Vagina (tissue), 2 donors: ENCODE data around the gene RXFP2.

ENCODE experiments used
- CTCF ChIP-seq, 3 experiments: fragments of 450-650 bp in 2 of 3; fragments of 200-600 bp in 1 of 3; sonication (generic) in 1 of 3; IDR thresholded peaks; one replicate each; pipeline ENCODE4 v1.5.1; 2017 to 2019; ENCODE audit warnings: antibody characterized with exemption in 3 of 3, mild to moderate bottlenecking in 2 of 3, moderate library complexity in 2 of 3
- POLR2A ChIP-seq, 2 donors: fragments of 450-650 bp; IDR thresholded peaks; one replicate each; pipeline ENCODE4 v1.6.1; 2017; ENCODE audit warnings: antibody characterized with exemption in 2 of 2, mild to moderate bottlenecking in 2 of 2, moderate library complexity in 2 of 2

GRCh38 chr13:31843044-31843443 is 103.7 kb downstream of the RXFP2 start:
- no peak for TF ChIP-seq CTCF (IDR thresholded peaks at IDR 0.05)
- no peak for TF ChIP-seq POLR2A (IDR thresholded peaks at IDR 0.05)
